ENCODE measurements around the gene C10orf120.
A peak's percentile ranks its signal among the peaks of the same experiment; 100 is the strongest.

Gene C10orf120

DNA sequence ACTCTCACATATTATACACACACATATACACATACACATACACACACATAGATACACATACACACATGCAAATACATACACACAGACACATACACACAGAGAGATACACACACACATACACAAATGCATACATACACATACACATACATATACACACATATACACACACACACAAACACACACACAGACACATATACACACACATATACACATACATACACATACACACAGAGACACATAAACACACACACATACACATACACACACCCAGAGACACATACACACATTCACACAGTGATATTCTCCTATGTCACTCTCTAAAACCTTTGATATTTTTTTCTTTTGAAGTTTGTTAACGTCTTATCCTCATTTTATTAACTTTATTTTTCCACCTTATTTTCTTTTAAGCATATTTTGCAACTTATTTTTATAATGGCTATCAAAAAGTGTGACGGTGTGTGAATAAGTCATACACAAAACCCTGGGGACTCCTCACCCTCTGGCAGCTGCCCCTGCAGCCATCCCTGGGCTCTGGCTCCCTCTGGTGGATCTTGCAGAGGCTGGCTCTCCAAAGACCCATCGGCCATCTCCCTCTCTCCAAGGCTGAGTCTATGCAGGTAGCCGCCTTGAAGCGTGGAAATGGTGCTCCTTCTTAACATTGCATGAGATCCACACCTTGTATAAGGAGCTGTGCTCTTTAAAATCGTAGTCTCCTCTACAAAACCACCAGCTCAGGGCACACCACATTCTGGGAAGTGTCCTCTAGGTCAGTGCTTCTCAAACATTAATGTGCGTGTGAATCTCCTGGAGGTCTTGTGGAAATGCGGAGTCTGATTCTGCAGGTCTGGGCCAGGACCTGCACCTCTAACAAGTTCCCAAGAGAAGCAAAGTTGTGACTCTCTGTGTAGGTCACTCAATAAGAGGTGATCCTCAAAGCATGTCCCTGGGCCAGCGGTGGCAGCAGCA is 4.1 kb upstream of the C10orf120 start:
- DNase-seq: peak; percentile 50

DNA sequence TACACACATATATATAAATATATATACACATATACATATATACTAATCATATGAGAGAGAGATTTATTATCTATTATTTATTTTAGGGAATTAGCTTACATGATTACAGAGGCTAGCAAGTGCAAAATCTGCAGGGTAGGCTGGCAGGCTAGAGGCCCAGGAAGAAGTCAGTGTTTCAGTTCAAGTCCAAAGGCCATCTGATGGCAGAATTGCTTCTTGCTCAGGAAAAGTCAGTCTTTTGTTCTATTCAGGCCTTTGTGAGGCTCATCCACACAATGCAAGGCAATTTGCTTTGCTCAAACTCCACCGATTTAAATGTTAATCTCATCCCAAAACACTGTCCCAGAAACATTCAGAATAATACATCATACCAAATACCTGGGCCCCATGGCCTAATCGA is 2.6 kb upstream of the C10orf120 start:
- no peak for DNase-seq

DNA sequence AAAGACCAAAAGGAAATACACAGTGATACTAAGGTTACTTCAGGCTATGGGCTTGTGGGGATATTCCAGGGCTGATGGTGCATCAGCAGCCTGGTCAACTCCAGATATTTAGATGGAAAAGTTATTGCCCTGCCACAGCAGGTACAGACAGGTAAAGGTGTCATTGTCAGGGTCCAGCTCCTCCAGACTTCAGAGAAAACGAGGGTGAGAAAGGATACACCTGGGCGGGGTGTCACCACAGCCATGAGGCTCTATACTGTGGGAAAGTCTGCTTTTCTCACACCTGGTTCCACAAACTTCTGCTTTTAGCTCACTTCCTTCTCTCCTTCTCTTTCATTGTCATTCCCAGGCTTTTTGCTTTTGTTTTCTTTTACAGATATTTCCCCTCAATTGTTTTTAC is 2.0 kb upstream of the C10orf120 start:
- DNase-seq: no peak

DNA sequence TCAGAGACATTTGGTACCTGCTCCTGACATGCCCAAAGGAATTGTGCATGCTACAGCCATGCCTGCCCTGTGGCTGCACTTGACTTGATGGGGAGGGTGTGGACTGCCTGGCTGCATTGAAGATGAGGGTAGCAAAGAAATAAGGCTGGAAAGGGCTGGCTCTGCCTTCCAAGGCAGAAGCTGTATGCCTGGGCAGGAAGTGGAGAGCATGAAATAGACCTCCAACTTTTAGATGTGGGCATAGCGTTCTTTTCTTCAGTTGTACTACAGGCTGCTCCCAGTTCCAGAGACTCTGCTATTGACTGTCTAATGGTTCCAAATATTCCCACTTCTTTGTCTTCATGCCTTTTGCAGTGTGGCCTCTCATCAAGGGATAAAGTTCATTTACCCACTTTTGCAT is 3.0 kb downstream of the C10orf120 start:
- no peak for DNase-seq

DNA sequence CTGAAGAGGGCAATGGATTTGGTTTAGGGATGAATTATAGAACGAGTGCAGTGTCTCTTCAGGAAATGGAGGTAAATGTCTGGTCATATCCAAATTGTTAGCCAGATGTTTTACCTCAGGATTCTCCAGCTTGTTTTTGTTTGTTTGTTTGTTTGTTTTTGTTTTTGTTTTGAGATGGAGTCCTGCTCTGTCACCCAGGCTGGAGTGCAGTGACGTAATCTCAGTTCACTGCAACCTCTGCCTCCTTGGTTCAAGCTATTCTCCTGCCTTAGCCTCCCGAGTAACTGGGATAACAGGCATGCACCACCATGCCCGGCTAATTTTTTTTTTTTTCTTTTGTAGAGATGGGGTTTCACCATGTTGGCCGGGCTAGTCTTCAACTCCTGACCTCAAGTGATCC is 6.9 kb downstream of the C10orf120 start:
- no peak for DNase-seq

DNA sequence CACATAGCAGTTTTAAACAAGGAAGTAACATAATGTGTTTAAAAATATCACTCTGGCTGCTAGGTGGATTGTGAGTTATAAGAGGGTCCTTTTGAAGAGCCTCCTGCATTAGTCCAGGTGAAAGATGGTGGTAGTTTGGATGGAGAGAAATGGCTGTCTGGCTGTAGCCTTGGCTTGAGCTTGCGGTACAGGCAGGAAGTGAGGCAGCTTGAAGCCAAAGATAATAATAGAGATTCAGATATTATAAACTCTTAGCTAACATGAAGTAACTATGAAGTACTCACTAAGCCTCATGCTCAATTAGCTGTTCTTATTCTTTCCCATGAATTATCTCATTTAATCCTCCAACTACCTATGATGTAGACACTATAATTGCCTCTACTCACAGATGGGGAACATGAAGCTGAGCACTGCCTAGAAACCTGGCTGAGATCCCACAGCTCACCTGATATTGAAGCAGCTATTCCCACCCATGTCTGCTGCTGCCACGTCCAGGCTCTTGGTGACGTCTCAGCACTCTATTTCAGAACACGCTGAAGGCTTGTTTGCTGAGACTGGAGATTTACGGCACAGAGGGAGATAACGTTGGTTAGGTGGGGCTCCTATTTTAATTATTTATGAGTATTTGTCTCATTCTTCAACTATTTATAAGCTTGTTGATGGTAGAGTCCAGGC is 10.4 kb downstream of the C10orf120 start:
- no peak for DNase-seq

DNA sequence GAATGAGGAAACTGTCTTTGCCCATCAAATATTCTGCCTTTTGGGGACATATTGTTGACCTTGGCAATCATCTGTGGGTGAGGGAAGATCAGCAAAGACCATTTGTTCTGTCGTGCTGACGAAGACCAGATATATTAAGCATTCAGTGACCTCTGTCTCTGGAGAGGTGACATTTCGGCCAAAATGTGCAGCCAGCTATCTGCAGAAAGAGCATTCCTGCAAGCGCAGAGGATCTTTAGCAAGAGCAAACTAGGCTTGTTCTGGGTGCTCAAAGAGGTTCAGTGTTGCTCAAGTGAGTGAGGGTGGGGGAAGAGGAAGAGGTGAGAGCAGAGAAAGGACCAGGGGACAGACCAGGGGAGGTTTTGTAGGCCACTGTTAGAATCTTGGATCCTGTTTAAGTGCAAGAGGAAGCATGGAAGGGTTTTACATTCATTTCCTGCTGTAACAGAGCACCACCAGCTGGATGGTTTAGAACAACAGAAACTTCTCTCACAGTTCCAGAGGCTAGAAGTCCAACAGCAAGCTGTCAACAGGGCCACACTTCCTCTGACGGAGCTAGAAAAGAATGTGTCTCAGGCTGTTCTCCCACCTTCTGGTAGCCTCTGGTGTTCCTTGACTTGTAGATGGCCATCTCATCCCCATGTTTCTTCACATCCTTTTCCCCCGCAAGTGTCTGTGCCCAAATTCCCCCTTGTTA is 11.2 kb downstream of the C10orf120 start:
- DNase-seq: no peak

DNA sequence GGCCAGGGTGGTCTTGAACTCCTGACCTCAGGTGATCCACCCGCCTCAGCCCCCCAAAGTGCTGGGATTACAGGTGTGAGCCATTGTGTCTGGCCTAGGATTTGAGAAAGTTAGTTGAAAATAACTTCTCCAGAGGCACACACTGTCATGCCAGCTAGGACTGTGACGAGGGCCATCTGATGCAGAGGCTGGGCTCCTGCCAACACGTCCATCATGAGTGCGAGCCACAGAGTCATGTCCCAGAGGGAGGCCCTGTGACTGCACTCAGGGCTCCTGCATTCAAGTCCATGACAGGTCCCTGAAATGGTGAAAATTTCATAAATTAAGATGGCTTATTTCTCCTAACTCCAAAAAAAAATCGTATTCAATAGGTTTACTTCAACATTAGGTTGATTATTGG is 17.1 kb downstream of the C10orf120 start:
- DNase-seq: no peak

DNA sequence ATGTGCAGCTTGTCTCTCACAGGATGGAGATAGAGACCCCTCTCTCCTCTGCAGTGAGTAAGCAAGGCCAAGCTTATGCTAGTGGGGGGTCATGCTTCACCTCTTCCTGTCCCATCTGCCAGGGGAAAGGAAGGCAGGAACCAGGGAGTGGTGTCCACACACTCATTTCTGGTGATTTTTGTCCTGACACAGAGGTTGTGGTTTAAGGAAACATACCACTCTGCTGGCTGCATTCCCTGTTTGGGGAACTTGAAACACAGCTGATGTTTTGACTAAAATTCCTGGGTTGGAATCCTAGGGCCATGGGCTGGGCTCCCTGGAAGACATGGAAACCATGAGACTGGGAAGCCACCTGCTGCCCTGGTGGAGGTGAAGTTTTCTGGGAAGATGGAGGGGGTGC is 21.4 kb downstream of the C10orf120 start:
- no peak for DNase-seq

DNA sequence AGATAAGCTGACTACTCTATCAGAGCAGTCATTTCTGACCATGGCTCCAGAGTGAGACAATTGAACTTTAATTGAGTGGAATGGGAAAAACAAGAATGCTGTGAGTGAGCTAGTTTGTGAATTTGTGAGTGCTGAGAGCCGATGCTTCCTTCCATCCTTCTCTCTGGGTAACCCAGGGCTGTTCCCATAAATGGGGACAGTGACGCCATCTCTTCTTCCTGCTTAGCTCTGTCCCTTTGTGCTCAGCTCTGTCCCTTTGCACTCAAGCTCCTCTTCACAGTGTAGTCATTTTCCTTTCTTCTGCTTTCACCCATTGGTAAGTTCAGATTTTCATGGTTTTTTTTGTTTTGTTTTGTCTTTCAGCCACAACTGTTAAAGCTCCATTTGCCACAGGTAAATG is 24.4 kb downstream of the C10orf120 start:
- DNase-seq: no peak

DNA sequence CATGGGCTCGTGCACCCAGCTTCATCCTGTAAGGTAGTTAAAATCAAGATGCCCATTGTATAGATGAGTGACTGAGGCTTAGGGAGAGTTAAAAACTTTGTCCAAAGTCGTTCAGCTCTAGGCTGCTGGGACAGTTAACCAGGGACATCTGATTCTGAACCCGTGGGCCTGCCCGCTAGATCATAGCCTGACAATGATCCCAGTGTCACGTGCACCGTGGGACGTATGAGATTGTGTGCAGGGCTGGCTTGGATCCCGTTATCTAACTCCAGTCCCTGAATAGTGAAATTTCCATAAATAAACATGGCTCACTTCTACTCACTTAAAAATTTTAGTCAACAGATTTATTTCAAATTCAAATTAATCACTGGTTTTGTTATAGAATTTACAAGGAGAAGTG is 24.9 kb downstream of the C10orf120 start:
- no peak for DNase-seq

DNA sequence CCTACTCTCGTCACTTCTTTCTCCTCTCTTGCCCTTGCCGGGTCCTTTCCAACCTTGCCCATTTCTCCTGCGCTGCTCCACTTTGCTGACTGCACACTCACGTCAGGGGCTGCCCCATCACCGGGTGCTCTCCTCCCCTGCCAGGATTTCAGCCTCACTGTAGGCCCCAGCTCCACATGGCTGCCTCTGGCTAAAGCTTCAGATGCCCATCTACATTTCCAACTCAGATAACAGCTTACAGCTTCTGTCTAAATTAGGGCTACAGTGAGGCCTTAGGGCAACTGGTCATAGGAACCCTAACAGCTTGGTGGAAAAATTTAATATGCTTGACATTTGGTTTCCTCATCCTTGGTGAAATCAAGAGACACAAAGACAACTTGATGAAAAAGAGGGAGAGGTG is 25.9 kb downstream of the C10orf120 start:
- DNase-seq: no peak

DNA sequence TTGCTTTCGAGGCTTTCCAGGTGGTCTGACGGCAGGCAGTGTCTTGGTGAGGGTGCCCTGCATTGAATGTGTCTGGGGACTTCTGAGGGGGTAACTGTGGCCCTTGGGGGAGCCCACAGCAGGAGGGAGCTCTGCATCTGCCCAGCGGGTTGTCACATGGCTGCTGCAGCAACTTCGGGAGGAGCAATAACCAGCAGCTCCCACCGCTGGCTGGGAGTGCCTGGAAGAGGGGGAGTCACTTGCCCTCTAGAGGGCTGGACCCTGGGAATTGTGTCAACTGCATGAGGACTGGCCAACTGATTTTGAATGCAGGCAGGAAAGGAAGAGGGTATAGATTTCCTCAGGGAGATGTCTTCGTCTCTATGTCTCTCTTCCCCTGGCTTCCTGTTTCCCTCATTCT is 26.4 kb downstream of the C10orf120 start:
- no peak for DNase-seq

DNA sequence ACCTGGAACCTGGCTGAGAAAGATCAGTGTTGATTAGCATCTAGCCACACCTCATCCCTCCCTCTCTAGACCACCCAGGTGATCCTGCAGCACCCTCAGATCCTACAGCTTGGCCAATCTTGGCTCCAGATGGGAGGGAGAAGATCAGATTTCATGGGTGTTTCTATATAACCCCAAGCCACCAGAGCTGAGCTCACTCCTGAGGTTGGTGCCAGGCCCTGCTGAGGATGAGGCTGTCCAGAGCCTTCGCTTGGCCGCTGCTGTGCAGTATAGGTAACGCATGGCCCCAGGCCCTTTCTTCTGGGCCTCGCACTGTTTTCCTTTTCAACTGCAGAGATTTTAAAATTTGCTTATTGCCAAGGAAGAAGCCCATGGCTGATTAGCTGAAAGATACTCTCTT is 27.0 kb downstream of the C10orf120 start:
- DNase-seq: no peak

DNA sequence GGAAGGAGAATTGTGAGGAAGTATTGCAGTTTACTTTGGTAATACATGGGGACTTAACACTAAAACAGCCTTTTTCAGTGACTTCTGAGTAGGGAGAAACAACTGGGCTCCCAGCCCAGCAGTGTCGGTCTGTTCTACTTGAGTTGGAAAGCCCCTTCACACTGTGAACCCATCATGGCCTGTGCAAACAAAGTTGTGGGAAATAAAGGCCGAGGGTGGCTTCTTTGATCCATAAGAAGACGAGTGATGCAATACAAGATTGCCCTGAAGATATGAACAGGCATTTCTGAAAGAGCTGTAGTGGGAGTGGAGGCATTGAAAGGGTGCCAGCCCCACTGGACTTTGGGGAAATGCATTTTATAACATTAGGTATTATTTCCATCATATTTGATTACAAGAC is 28.3 kb downstream of the C10orf120 start:
- DNase-seq: no peak

DNA sequence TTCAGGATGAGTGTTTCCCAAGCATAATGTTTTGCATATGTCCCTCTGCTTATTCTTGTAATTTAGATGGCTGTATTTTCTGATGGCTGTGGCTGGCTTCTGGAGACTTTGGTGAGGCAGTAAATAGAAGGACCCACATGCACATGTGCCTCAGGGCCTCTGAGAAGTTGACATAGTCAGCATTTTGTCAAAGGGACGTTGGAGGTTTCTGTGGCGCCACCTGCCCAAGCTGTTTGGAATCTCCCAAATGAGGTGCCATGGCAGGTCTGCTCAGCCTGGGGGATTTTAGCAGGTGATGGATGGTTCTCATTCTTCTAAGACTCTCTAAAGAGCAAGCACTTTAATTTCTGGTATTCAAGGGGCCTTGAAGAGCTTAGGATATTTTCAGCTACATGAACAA is 29.8 kb downstream of the C10orf120 start:
- no peak for DNase-seq

DNA sequence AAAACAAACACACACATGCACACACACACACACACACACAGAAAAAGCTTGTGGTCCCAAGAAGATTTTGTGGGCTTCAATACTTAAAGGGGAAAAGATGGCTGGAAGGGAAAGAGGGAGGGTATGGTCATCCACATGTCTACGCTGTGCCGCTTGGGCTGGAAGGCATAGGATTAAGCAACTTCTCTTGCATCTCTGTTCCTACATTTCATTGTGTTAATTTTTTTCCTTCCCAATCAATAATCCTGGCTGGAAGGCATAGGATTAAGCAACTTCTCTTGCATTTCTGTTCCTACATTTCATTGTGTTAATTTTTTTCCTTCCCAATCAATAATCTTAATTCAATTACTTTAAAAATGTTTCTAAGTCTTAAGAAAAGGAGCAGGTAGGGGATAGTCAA is 30.6 kb downstream of the C10orf120 start:
- no peak for DNase-seq

DNA sequence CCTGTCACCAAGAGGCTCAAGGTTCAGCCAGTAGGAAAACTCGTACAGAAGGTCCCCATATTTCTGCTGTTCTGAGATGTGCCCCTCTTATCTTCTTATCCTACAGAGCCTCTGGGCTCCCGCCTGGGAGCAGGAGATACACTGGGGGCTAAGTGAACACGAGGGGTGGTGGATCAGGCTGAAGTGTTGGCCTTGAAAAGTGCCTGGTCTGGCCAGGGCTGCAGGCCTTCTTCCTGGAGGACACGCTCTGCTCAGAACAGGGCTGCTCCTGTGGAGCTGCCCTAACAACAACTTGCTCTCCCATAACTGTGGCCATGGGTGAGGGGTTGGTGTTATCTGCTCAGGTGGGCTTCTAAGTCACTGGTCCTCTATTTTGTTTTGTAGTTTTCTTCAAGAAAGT is 33.7 kb downstream of the C10orf120 start:
- DNase-seq: no peak

DNA sequence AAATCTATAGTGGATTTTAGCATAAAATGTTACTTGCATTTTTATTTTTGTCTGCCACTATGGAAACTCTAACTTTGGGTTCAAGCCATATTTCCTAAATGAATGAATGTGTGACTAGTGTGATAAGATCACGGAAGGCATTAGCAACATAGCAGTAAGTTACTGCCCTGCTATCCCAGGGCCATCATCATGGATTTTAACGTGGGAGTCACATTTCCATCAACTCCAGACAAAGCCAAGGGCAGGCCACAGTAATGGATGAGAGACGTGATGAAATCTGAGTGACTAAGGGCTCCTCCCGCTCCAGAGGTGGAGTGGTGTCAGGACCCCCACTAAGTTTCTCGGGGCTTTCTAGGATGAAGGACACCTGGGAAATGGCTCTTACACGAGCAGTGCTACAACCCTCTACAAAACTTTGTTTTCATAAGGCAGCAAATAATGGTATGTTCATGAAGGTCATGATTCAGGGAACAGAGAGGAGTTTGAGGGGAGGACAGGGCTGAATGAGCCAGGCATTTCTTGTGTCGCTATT is 34.3 kb downstream of the C10orf120 start:
- DNase-seq: no peak

DNA sequence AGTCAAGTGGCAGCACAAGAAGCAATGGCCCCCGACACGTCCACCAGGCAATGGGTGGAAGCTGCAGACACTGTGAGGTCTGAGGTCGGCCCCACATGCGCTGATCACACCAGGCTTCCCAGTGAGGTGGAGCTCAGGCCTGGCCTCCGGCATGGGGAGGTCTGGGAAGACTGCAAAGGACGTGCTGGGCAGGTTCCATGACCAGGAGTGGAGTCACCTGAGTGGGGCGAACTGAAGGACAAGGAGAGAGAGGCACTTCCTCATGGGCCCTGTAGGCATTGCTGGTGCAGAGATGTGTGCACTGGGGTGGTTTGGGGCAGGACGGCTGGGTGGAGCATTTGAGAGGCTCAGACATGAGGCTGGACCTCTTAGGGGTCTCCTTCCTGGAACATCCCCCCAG is 35.1 kb downstream of the C10orf120 start:
- no peak for DNase-seq

DNA sequence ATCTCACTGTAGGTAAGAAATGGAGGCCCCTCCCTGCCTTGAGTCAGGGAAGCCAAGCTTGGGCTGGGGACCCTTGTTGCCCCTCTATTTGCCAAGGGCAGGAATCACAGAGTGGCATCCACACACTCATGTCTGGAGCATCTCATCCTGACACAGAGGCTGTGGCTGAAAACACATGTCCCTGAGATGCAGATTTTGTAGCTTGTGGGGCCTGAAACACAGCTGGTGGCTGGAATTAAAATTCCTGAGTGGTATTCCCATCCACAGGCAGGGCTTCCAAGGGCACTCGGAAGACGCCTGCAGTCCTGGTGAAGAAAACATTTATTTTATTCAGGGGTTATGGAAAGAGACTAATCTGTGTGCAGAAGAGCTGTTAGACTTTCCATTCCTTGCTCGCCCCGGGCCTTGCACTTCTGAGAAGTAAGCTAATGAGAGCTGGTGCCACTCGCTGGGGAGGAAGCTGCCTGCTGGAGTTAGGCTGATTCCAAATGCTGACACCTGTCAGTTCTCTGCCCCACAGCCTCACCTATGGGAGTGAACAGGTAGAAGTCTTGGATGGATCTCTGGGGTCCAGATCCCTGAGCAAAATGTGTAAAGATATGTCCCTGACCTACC is 36.0 kb downstream of the C10orf120 start:
- DNase-seq: no peak

DNA sequence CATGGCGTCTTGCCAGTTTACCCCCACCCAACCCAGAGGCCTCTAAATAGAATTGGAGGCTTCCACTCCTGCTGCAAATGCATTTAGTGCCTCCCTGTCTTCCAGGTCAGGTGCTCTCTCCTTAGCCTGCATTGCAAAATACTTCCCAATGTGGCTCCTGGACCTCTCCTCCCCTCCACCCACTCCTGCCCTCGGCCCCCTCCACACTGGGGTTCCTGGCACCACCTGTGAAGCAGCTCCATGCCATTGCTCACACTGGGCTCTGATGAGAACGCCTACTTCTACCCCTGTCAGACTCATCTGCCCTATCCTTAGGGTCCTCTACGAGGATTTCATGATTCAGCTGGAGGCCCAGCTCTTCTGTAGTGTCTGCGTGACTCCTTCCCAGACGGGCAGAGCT is 37.4 kb downstream of the C10orf120 start:
- no peak for DNase-seq

DNA sequence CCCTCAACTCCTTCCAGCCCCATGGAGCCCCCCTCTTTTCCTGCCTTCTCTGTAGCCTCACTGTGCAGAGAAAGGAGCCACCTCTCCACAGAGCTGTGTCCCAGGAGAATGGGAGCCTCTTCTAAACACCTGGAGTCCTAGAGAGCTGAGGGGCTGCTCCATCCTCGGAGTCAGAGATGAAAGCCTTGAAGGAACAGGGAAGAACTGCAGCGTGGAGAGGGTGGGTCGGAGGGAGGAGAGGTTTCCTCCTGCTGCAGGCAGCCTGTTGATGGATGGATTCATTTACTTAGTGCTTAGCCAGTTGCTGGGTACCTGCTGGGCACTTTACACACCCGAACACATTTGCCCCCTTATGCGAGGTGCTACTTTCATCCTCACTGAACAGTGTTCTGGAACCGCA is 39.0 kb downstream of the C10orf120 start:
- no peak for DNase-seq
